PC-9 (cell line): ENCODE measurements around the gene DNAAF9. TPM values are rescaled to one million over a fixed set of nuclear protein-coding genes. Genes with fewer than 3 reads are reported as not detected.
A peak's percentile ranks its signal among the peaks of the same experiment; 100 is the strongest.

ENCODE experiments used
- BruUV-seq: library from RNA; stranded (reverse); fragments of 400-500 nt; replicated peaks from 2 replicates; lab custom pipeline; 2021; lab: Mats Ljungman, UMichigan
- CTCF ChIA-PET: fragments of 300-600 bp; sonication (Branson Sonifier 250); formaldehyde crosslinking; loops from one replicate; lab custom pipeline; 2022; ENCODE audit warnings: antibody characterized with exemption; lab: Charles Lee
- POLR2A ChIA-PET: fragments of 300-600 bp; sonication (Branson Sonifier 250); formaldehyde crosslinking; loops from one replicate; lab custom pipeline; 2022; ENCODE audit warnings: antibody characterized with exemption; ENCODE audit not compliant: unreplicated experiment; lab: Charles Lee
- DNase-seq, 2 experiments: peaks; one replicate each; pipeline versions ENCODE4 v3.0.0 to v3.0.0-alpha.2; 2015 to 2022; ENCODE audit warnings: mixed read lengths in 1 of 2
- H2AFZ ChIP-seq: fragments of 200-600 bp; sonication (generic); 2 replicates; pipeline ENCODE4 v1.8.1; 2017; ENCODE audit warnings: antibody characterized with exemption
- H3F3A ChIP-seq: fragments of 200-600 bp; sonication (generic); 2 replicates; pipeline ENCODE4 v1.8.1; 2017; ENCODE audit warnings: antibody characterized with exemption, mild to moderate bottlenecking, low read depth; ENCODE audit not compliant: insufficient read depth
- H3K27ac ChIP-seq: fragments of 200-600 bp; sonication (generic); 2 replicates; pipeline ENCODE4 v1.6.1; 2016; ENCODE audit warnings: mixed run types
- H3K27me3 ChIP-seq: fragments of 200-600 bp; sonication (generic); 2 replicates; pipeline ENCODE4 v1.6.1; 2016; ENCODE audit warnings: low read depth, mixed run types; ENCODE audit not compliant: insufficient read depth
- H3K36me3 ChIP-seq: fragments of 200-600 bp; sonication (generic); 2 replicates; pipeline ENCODE4 v1.6.1; 2016; ENCODE audit warnings: low read depth, mixed run types
- H3K4me1 ChIP-seq: fragments of 200-600 bp; sonication (generic); replicated peaks from 2 replicates; pipeline ENCODE4 v1.6.1; 2016; ENCODE audit warnings: mixed run types; ENCODE audit not compliant: insufficient read depth
- H3K4me2 ChIP-seq: fragments of 200-600 bp; sonication (generic); 2 replicates; pipeline ENCODE4 v1.6.1; 2017; ENCODE audit warnings: mixed run types
- H3K4me3 ChIP-seq: fragments of 200-600 bp; sonication (generic); 2 replicates; pipeline ENCODE4 v1.6.1; 2016; ENCODE audit warnings: mixed run types
- H3K79me2 ChIP-seq: fragments of 200-600 bp; sonication (generic); 2 replicates; pipeline ENCODE4 v1.6.1; 2017; ENCODE audit warnings: low read depth, mixed run types
- H3K9me2 ChIP-seq: fragments of 200-600 bp; sonication (generic); 2 replicates; pipeline ENCODE4 v1.8.1; 2017; ENCODE audit warnings: mild to moderate bottlenecking; ENCODE audit not compliant: insufficient read depth
- H3K9me3 ChIP-seq: fragments of 200-600 bp; sonication (generic); 2 replicates; pipeline ENCODE4 v1.8.1; 2016; ENCODE audit warnings: low read depth; ENCODE audit not compliant: insufficient read depth
- H4K20me1 ChIP-seq: fragments of 200-600 bp; sonication (generic); 2 replicates; pipeline ENCODE4 v1.8.1; 2017; ENCODE audit not compliant: insufficient read depth
- CTCF ChIP-seq: fragments of 200-600 bp; sonication (generic); conservative IDR thresholded peaks from 2 replicates; pipeline ENCODE4 v1.6.1; 2017; ENCODE audit warnings: mixed run types, antibody characterized with exemption, mild to moderate bottlenecking, moderate library complexity
- EZH2 ChIP-seq: fragments of 200-600 bp; sonication (generic); IDR thresholded peaks from 2 replicates; pipeline ENCODE4 v1.8.0; 2017; ENCODE audit warnings: antibody characterized with exemption, low read depth
- intact Hi-C: fragments of 100-400 bp; cut with micrococcal nuclease; formaldehyde crosslinking; loops from one replicate; pipeline ENCODE4 v1.10.0; 2022; ENCODE audit not compliant: unreplicated experiment
- total RNA-seq: library from RNA; stranded (reverse); gene quantifications from 2 replicates; pipeline ENCODE4 v1.2.3, GENCODE V29; 2021

DNAAF9 gene
- total RNA-seq, 1 experiment from 2014 or later: 2.6 TPM

GRCh38 chr20:3447321-3447720 lies 39.9 kb upstream of the DNAAF9 start:
- no peaks in the 10 kb centered on the region for H3K36me3 ChIP-seq
- no peaks in the 10 kb centered on the region for H3K79me2 ChIP-seq
- no peaks in the 10 kb centered on the region for H3F3A ChIP-seq
- no peak for TF ChIP-seq CTCF
- TF ChIP-seq EZH2: no peak
- H3K27me3 ChIP-seq: no peaks in the 10 kb centered on the region
- H3K4me3 ChIP-seq: no peak overlapping the region
- no peak overlapping the region for H3K27ac ChIP-seq
- CTCF ChIA-PET: no interaction called here
- H3K9me2 ChIP-seq: no peaks in the 10 kb centered on the region
- intact Hi-C loops: no loop called here
- peaks cover 12% of the 10 kb centered on the region for H3K4me1 ChIP-seq
- H4K20me1 ChIP-seq: no peaks in the 10 kb centered on the region
- POLR2A ChIA-PET: interaction anchor here (0.6 kb wide), 2 partner anchors 22 to 1126 kb away, joined by 5 to 28 read pairs; no protein-coding TSS in a partner anchor
- no peak overlapping the region for H3K4me2 ChIP-seq
- H2AFZ ChIP-seq: no peak overlapping the region
- BruUV-seq: no TSS peak
- no peaks in the 10 kb centered on the region for H3K9me3 ChIP-seq
- no peak for DNase-seq

GRCh38 chr20:3446779-3447178 lies 39.3 kb upstream of the DNAAF9 start:
- H3K9me2 ChIP-seq: no peaks in the 10 kb centered on the region
- no peaks in the 10 kb centered on the region for H3K36me3 ChIP-seq
- no peaks in the 10 kb centered on the region for H3K79me2 ChIP-seq
- H3K4me1 ChIP-seq: peaks cover 12% of the 10 kb centered on the region
- intact Hi-C loops: loop anchor here (1.0 kb wide), 1 partner anchor 38 kb away; no protein-coding TSS in a partner anchor
- ChIA-PET CTCF (interaction anchor here (0.6 to 0.7 kb wide), 2 partner anchors 146 to 300 kb away, joined by 3 to 5 read pairs; no protein-coding TSS in a partner anchor), POLR2A (interaction anchor here (0.6 kb wide), 1 partner anchor 22 kb away, joined by 5 read pairs; no protein-coding TSS in a partner anchor)
- no TSS peak for BruUV-seq
- no peak overlapping the region for H3K27ac ChIP-seq
- H3K4me2 ChIP-seq: peak overlapping the region; percentile 29; the same call in 1 of the 2 replicates
- TF ChIP-seq CTCF (no peak), EZH2 (no peak)
- no peak overlapping the region for H3K4me3 ChIP-seq
- H2AFZ ChIP-seq: no peak overlapping the region
- no peaks in the 10 kb centered on the region for H4K20me1 ChIP-seq
- H3K9me3 ChIP-seq: no peaks in the 10 kb centered on the region
- no peaks in the 10 kb centered on the region for H3F3A ChIP-seq
- H3K27me3 ChIP-seq: no peaks in the 10 kb centered on the region
- peak; percentile 71 to 92 for DNase-seq

- Histone ChIP-seq H3K9me2 (no peaks in the 10 kb centered on the region), H3K27ac (no peak overlapping the region), H3K4me1 (no peaks in the 10 kb centered on the region), H3F3A (no peaks in the 10 kb centered on the region), H3K27me3 (no peaks in the 10 kb centered on the region), H2AFZ (no peak overlapping the region), H3K9me3 (no peaks in the 10 kb centered on the region), H3K36me3 (no peaks in the 10 kb centered on the region), H4K20me1 (no peaks in the 10 kb centered on the region), H3K4me3 (no peak overlapping the region), H3K79me2 (no peaks in the 10 kb centered on the region), H3K4me2 (no peak overlapping the region)
- ChIA-PET CTCF (no interaction called here), POLR2A (no interaction called here)
- no peak for DNase-seq
- intact Hi-C loops: no loop called here
- no peak for TF ChIP-seq CTCF
- no peak for TF ChIP-seq EZH2
- no TSS peak for BruUV-seq
Measured at GRCh38 chr20:3436864-3437574, 29.6 kb upstream of the DNAAF9 start.
